A549 (cell line): ENCODE measurements around the gene SAP25. TPM values are rescaled to one million over a fixed set of nuclear protein-coding genes. Genes with fewer than 3 reads are reported as not detected.
"Not testable (repeated sequence)": the region's sequence is repeated elsewhere in the genome, so short reads cannot be mapped to it uniquely, and the experiment has no call there.

ENCODE experiments used
- ATAC-seq, 2 experiments: fragments of 200-7000 bp in 1 of 2; fragments of >200 bp in 1 of 2; cut with Nextera tagmentation in 1 of 2; cut with Tn5 transposase in 1 of 2; 3 replicates each; pipeline versions ENCODE4 v1.8.0 to v1.9.1; 2018 to 2020; ENCODE audit warnings: mild to moderate bottlenecking in 1 of 2, moderate library complexity in 1 of 2
- CTCF ChIA-PET: fragments of 300-600 bp; sonication (Branson Sonifier 250); formaldehyde crosslinking; extraction: SDS; loops from one replicate; lab custom pipeline; 2021; ENCODE audit warnings: antibody characterized with exemption, inconsistent platforms; lab: Yijun Ruan, JAX
- POLR2A ChIA-PET: fragments of 350-600 bp; formaldehyde crosslinking; extraction: SDS; loops from one replicate; lab custom pipeline; 2021; ENCODE audit warnings: antibody characterized with exemption, inconsistent platforms; lab: Yijun Ruan, JAX
- DNase-seq, 2 experiments: peaks; one replicate each; pipeline versions ENCODE4 v3.0.0 to v3.0.0-alpha.2; 2011 to 2016; ENCODE audit warnings: low read depth in 1 of 2, low spot score in 1 of 2
- FAIRE-seq: peaks from 2 replicates; lab custom pipeline; 2011; peaks lifted over from hg19 to GRCh38; lab: Jason Lieb, UNC
- H3K27ac ChIP-seq, 2 experiments: fragments of >200 bp; sonication (Bioruptor Twin); formaldehyde crosslinking; 3 replicates each; pipeline ENCODE4 v1.5.1; 2016 to 2017
- H3K4me1 ChIP-seq: fragments of >200 bp; sonication (Bioruptor Twin); formaldehyde crosslinking; 3 replicates; pipeline ENCODE4 v1.6.1; 2016
- H3K4me2 ChIP-seq: fragments of >200 bp; sonication (Bioruptor Twin); formaldehyde crosslinking; 3 replicates; pipeline ENCODE4 v1.6.1; 2016
- H3K4me3 ChIP-seq: fragments of >200 bp; sonication (Bioruptor Twin); formaldehyde crosslinking; 3 replicates; pipeline ENCODE4 v1.5.1; 2016
- H3K9me3 ChIP-seq: fragments of >200 bp; sonication (Bioruptor Twin); formaldehyde crosslinking; 3 replicates; pipeline ENCODE4 v1.6.1; 2016
- BCL3 ChIP-seq: fragments of >200 bp; sonication (Bioruptor Twin); formaldehyde crosslinking; IDR thresholded peaks from 3 replicates; pipeline ENCODE4 v1.6.1; 2016
- CBX2 ChIP-seq: fragments of 200-600 bp; sonication (generic); IDR thresholded peaks from 2 replicates; pipeline ENCODE4 v1.6.1; 2016; ENCODE audit warnings: low read depth, mild to moderate bottlenecking, borderline replicate concordance
- EP300 ChIP-seq, 2 experiments: fragments of >200 bp; sonication (Bioruptor Twin); formaldehyde crosslinking; IDR thresholded peaks; 2 replicates in 1 of 2; 3 replicates in 1 of 2; pipeline ENCODE4 v1.6.1; 2016 to 2017
- FOSB ChIP-seq: fragments of 250-450 bp; sonication (Bioruptor Pico); IDR thresholded peaks from 2 replicates; pipeline ENCODE4 v1.5.0; 2020; ENCODE audit warnings: mild to moderate bottlenecking, moderate library complexity
- FOSL2 ChIP-seq, 2 experiments: fragments of 450-650 bp in 1 of 2; fragments of >200 bp in 1 of 2; sonication (Bioruptor Twin) in 1 of 2; formaldehyde crosslinking; IDR thresholded peaks; 2 replicates each; pipeline versions ENCODE4 v1.5.0 to v1.6.1; 2016 to 2020; ENCODE audit warnings: mild to moderate bottlenecking in 1 of 2, moderate library complexity in 1 of 2
- HEYL ChIP-seq: fragments of 250-450 bp; sonication (Bioruptor Pico); IDR thresholded peaks from 2 replicates; pipeline ENCODE4 v1.8.0; 2021; ENCODE audit warnings: mild to moderate bottlenecking, moderate library complexity
- HOXB13 ChIP-seq: fragments of 250-450 bp; sonication (Bioruptor Pico); IDR thresholded peaks from 2 replicates; pipeline ENCODE4 v1.5.0; 2020; ENCODE audit warnings: low read depth, mild to moderate bottlenecking, moderate library complexity
- HOXB5 ChIP-seq: fragments of 250-450 bp; sonication (Bioruptor Pico); IDR thresholded peaks from 2 replicates; pipeline ENCODE4 v1.5.0; 2020; ENCODE audit warnings: mild to moderate bottlenecking, moderate library complexity
- JUNB ChIP-seq: fragments of >200 bp; sonication (Bioruptor Twin); formaldehyde crosslinking; IDR thresholded peaks from 2 replicates; pipeline ENCODE4 v1.6.1; 2016
- MAFK ChIP-seq: fragments of 450-650 bp; IDR thresholded peaks from 2 replicates; pipeline ENCODE4 v1.6.1; 2014; ENCODE audit not compliant: partially characterized antibody
- NPAS2 ChIP-seq: fragments of 250-450 bp; sonication (Bioruptor Pico); IDR thresholded peaks from 2 replicates; pipeline ENCODE4 v1.8.0; 2022; ENCODE audit warnings: mild to moderate bottlenecking, moderate library complexity, borderline replicate concordance
- NR3C1 ChIP-seq: fragments of >200 bp; sonication (Bioruptor Twin); formaldehyde crosslinking; IDR thresholded peaks from 3 replicates; pipeline ENCODE4 v1.6.1; 2017
- RAD21 ChIP-seq, 2 experiments: fragments of >200 bp in 1 of 2; sonication (Bioruptor Twin) in 1 of 2; formaldehyde crosslinking in 1 of 2; IDR thresholded peaks in 1 of 2; conservative IDR thresholded peaks in 1 of 2; 2 replicates in 1 of 2; 3 replicates in 1 of 2; pipeline ENCODE4 v1.6.1; 2012 to 2018; ENCODE audit warnings: inconsistent platforms in 1 of 2
- RCOR1 ChIP-seq: fragments of 150-350 bp; IDR thresholded peaks from 2 replicates; pipeline ENCODE4 v1.6.1; 2014; ENCODE audit warnings: antibody characterized with exemption, low read length, low read depth
- RFX5 ChIP-seq: fragments of 450-650 bp; IDR thresholded peaks from 2 replicates; pipeline ENCODE4 v1.7.1; 2014; ENCODE audit warnings: antibody characterized with exemption, mild to moderate bottlenecking, moderate library complexity
- RNF2 ChIP-seq: fragments of 200-600 bp; sonication (generic); IDR thresholded peaks from 2 replicates; pipeline ENCODE4 v1.6.1; 2016; ENCODE audit warnings: low read depth, mild to moderate bottlenecking, antibody characterized with exemption, moderate library complexity, borderline replicate concordance
- TP53 ChIP-seq: fragments of 250-450 bp; sonication (Bioruptor Pico); IDR thresholded peaks from 2 replicates; pipeline ENCODE4 v1.5.0; 2021; ENCODE audit warnings: mild to moderate bottlenecking, moderate library complexity
- WGBS: methylation state at CpG from one replicate; pipeline ENCODE4 v1.1.6; 2017; ENCODE audit errors: missing lambda C conversion rate; 5-methylcytosine and 5-hydroxymethylcytosine counted together
- polyA plus RNA-seq, 4 experiments: library from polyadenylated mRNA; depleted of rRNA in 3 of 4; stranded (reverse); fragments of >200 nt; fragmentation: RNase III in 1 of 4; extraction: RNeasy Plus Mini Kit Qiagen cat#74134 plus additional on column Dnase treatment in 1 of 4; gene quantifications; 2 replicates in 3 of 4; 3 replicates in 1 of 4; pipeline ENCODE4 v1.2.3, GENCODE V29; 2011 to 2017
- TF ChIP-seq, protein P1 (sequence below): IDR thresholded peaks from 2 replicates; pipeline ENCODE4 v1.6.1; 2012; ENCODE audit warnings: low read depth, borderline replicate concordance
- TF ChIP-seq, protein P2 (sequence below): fragments of 200-600 bp; sonication (generic); IDR thresholded peaks from 2 replicates; pipeline ENCODE4 v1.6.1; 2016; ENCODE audit warnings: antibody characterized with exemption, mild to moderate bottlenecking, moderate library complexity
- TF ChIP-seq, protein P3 (sequence below): IDR thresholded peaks from 2 replicates; pipeline ENCODE4 v1.6.1; 2012

SAP25 gene
- polyA plus RNA-seq, 2 of the 4 experiments (the other 2 are of a cell fraction), result 0.37 TPM; not detected in 1

GRCh38 chr7:100538348-100538653 lies 35.4 kb downstream of the SAP25 start:
- TF ChIP-seq, protein P1, sequence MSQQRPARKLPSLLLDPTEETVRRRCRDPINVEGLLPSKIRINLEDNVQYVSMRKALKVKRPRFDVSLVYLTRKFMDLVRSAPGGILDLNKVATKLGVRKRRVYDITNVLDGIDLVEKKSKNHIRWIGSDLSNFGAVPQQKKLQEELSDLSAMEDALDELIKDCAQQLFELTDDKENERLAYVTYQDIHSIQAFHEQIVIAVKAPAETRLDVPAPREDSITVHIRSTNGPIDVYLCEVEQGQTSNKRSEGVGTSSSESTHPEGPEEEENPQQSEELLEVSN, result no peak
- no peak for TF ChIP-seq HOXB13 (CRISPR knock-in tag)
- TF ChIP-seq FOSL2 (IDR thresholded peaks at IDR 0.05), result no peak
- TF ChIP-seq FOSL2 (CRISPR knock-in tag; IDR thresholded peaks at IDR 0.05), result no peak
- no peak for TF ChIP-seq NR3C1
- TF ChIP-seq JUNB, result no peak
- no peak for TF ChIP-seq EP300 (IDR thresholded peaks at IDR 0.05)
- TF ChIP-seq NPAS2, result no peak
- no peak for TF ChIP-seq HOXB5
- no peak for TF ChIP-seq CBX2
- TF ChIP-seq RAD21 (conservative IDR thresholded peaks at IDR 0.05 in 1 of 2, IDR thresholded peaks at IDR 0.05 in 1 of 2), result no peak
- TF ChIP-seq RNF2, result no peak
- no peak for TF ChIP-seq TP53 (CRISPR knock-in tag)
- TF ChIP-seq, protein P2, sequence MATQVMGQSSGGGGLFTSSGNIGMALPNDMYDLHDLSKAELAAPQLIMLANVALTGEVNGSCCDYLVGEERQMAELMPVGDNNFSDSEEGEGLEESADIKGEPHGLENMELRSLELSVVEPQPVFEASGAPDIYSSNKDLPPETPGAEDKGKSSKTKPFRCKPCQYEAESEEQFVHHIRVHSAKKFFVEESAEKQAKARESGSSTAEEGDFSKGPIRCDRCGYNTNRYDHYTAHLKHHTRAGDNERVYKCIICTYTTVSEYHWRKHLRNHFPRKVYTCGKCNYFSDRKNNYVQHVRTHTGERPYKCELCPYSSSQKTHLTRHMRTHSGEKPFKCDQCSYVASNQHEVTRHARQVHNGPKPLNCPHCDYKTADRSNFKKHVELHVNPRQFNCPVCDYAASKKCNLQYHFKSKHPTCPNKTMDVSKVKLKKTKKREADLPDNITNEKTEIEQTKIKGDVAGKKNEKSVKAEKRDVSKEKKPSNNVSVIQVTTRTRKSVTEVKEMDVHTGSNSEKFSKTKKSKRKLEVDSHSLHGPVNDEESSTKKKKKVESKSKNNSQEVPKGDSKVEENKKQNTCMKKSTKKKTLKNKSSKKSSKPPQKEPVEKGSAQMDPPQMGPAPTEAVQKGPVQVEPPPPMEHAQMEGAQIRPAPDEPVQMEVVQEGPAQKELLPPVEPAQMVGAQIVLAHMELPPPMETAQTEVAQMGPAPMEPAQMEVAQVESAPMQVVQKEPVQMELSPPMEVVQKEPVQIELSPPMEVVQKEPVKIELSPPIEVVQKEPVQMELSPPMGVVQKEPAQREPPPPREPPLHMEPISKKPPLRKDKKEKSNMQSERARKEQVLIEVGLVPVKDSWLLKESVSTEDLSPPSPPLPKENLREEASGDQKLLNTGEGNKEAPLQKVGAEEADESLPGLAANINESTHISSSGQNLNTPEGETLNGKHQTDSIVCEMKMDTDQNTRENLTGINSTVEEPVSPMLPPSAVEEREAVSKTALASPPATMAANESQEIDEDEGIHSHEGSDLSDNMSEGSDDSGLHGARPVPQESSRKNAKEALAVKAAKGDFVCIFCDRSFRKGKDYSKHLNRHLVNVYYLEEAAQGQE, result no peak
- TF ChIP-seq, protein P3, sequence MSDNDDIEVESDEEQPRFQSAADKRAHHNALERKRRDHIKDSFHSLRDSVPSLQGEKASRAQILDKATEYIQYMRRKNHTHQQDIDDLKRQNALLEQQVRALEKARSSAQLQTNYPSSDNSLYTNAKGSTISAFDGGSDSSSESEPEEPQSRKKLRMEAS, result no peak
- no peak for TF ChIP-seq HEYL (CRISPR knock-in tag)
- no peak for TF ChIP-seq RFX5
- no peak for TF ChIP-seq RCOR1
- TF ChIP-seq FOSB (CRISPR knock-in tag), result no peak
- TF ChIP-seq BCL3, result no peak
- TF ChIP-seq MAFK, result no peak
- Histone ChIP-seq H3K27ac (peak overlapping the region; percentile 60 to 76; a peak in 5 of 6 replicates), H3K4me2 (peak overlapping the region; percentile 100), H3K9me3 (no peaks in the 10 kb centered on the region), H3K4me1 (peaks cover 33% of the 10 kb centered on the region), H3K4me3 (peak overlapping the region; percentile 45)
- 10% methylated on average over 8 of the region's 8 CpGs for WGBS
- FAIRE-seq, result no peak
- ChIA-PET CTCF (interaction anchor here (1.2 to 19.2 kb wide), 3 partner anchors 22 to 319 kb away, joined by 4 to 316 read pairs (median 4); no protein-coding TSS in a partner anchor), POLR2A (interaction anchor here (0.6 to 2.2 kb wide), 4 partner anchors 18 to 110 kb away, joined by 3 to 13 read pairs (median 6); partner anchors contain the start of genes FBXO24, LRCH4, NYAP1 and ZCWPW1)
- ATAC-seq, result peak in 1 of 2 experiments; percentile 49; a peak in 4 of 6 replicates
- no peak for DNase-seq

DNA sequence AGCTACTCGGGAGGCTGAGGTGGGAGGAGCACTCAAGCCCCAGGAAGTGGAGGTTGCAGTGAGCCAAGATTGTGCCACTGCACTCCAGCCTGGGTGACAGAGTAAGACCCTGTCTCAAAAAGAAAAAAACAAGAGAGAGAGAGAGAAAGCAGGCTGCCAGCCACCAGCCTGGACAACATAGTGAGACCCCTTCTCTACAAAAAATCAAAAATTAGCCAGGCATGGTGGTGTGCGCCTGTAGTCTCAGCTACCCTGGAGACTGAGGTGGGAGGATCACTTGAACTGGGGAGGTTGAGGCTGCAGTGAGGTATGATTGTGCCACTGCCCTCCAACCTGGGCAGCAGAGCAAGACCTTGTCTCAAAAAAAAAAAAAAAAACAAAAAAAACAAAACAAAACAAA lies 37.0 kb downstream of the SAP25 start:
- CTCF ChIA-PET, result interaction anchor here (0.6 to 4.4 kb wide), 4 partner anchors 23 to 39 kb away, joined by 3 to 24 read pairs (median 13); no protein-coding TSS in a partner anchor
- H3K4me2 ChIP-seq, H3K4me3 ChIP-seq, DNase-seq, ATAC-seq, H3K9me3 ChIP-seq, H3K27ac ChIP-seq, FAIRE-seq, POLR2A ChIA-PET: not testable (repeated sequence)
- WGBS, result 84% methylated on average over 2 of the region's 2 CpGs
- peaks cover 20% of the 10 kb centered on the region for H3K4me1 ChIP-seq

DNA sequence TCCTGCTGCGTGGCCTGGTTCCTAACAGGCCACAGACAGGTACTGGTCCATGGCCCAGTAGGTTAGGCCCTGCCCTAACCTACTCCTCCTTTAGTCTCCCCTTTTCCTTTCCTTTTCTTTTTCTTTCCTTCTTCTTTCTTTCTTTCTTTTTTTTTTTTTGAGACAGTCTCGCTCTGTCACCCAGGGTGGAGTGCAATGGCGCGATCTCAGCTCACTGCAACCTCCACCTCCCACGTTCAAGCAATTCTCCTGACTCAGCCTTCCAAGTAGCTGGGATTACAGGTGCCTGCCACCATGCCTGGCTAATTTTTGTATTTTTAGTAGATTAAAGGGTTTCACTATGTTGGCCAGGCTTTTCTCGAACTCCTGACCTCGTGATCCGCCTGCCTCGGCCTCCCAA lies 37.7 kb downstream of the SAP25 start:
- FAIRE-seq, H3K4me2 ChIP-seq, ATAC-seq, H3K27ac ChIP-seq, DNase-seq, H3K9me3 ChIP-seq, H3K4me3 ChIP-seq: not testable (repeated sequence)
- POLR2A ChIA-PET, result interaction anchor here (1.2 kb wide), 1 partner anchor 50 kb away, joined by 3 read pairs; the partner anchor contains the start of genes FBXO24 and LRCH4
- H3K4me1 ChIP-seq, result peaks cover 15% of the 10 kb centered on the region
- CTCF ChIA-PET, result interaction anchor here (0.7 to 4.4 kb wide), 4 partner anchors 23 to 62 kb away, joined by 3 to 24 read pairs (median 14); no protein-coding TSS in a partner anchor
- WGBS, result 90% methylated on average over 9 of the region's 9 CpGs
